Neuronal stem cell (in vitro differentiated cells): ENCODE measurements around the gene CDH12.
"Not testable (repeated sequence)": the region's sequence is repeated elsewhere in the genome, so short reads cannot be mapped to it uniquely, and the experiment has no call there.

ENCODE experiments used
- DNase-seq: peaks from one replicate; pipeline ENCODE4 v3.0.0-alpha.2; 2013; ENCODE audit warnings: low spot score
- H2AFZ ChIP-seq: one replicate; pipeline ENCODE4 v1.6.1; 2013; ENCODE audit warnings: mild to moderate bottlenecking, low read length, inconsistent platforms
- H2AK5ac ChIP-seq: 2 replicates; pipeline ENCODE4 v1.6.1; 2013; ENCODE audit warnings: low read depth, mild to moderate bottlenecking, inconsistent platforms, low read length, moderate library complexity, mixed read lengths
- H2BK120ac ChIP-seq: 2 replicates; pipeline ENCODE4 v1.6.1; 2013; ENCODE audit warnings: low read depth, mild to moderate bottlenecking, inconsistent platforms, low read length, moderate library complexity, mixed read lengths
- H2BK12ac ChIP-seq: one replicate; pipeline ENCODE4 v1.6.1; 2013; ENCODE audit warnings: low read length, inconsistent platforms
- H2BK15ac ChIP-seq: 2 replicates; pipeline ENCODE4 v1.6.1; 2013; ENCODE audit warnings: mild to moderate bottlenecking, low read length, inconsistent platforms, mixed read lengths
- H2BK5ac ChIP-seq: one replicate; pipeline ENCODE4 v1.6.1; 2013; ENCODE audit warnings: inconsistent platforms, mild to moderate bottlenecking, low read length, moderate library complexity
- H3K14ac ChIP-seq: one replicate; pipeline ENCODE4 v1.6.1; 2013; ENCODE audit warnings: low read length, inconsistent platforms
- H3K18ac ChIP-seq: 2 replicates; pipeline ENCODE4 v1.6.1; 2013; ENCODE audit warnings: low read length, inconsistent platforms
- H3K23ac ChIP-seq: 2 replicates; pipeline ENCODE4 v1.6.1; 2013; ENCODE audit warnings: low read depth, mild to moderate bottlenecking, mixed read lengths, low read length, inconsistent platforms; ENCODE audit not compliant: poor library complexity
- H3K27ac ChIP-seq: replicated peaks from 3 replicates; pipeline ENCODE4 v1.5.1; 2013; ENCODE audit warnings: low read length, inconsistent platforms
- H3K27me3 ChIP-seq, 3 experiments: 2 replicates each; pipeline ENCODE4 v1.6.1; 2013; ENCODE audit warnings: low read length in 3 of 3, mild to moderate bottlenecking in 2 of 3, inconsistent platforms in 1 of 3, low read depth in 1 of 3, mixed read lengths in 1 of 3, moderate library complexity in 1 of 3; ENCODE audit not compliant: control insufficient read depth in 3 of 3, insufficient read depth in 3 of 3
- H3K36me3 ChIP-seq, 2 donors: replicated peaks in 1 of 2; 2 replicates each; pipeline ENCODE4 v1.6.1; 2013; ENCODE audit warnings: low read length in 2 of 2; ENCODE audit not compliant: control insufficient read depth in 2 of 2, insufficient read depth in 2 of 2
- H3K4ac ChIP-seq: 2 replicates; pipeline ENCODE4 v1.6.1; 2013; ENCODE audit warnings: inconsistent platforms, mild to moderate bottlenecking, low read length, moderate library complexity
- H3K4me1 ChIP-seq, 2 donors: 1 replicate in 1 of 2; 2 replicates in 1 of 2; pipeline ENCODE4 v1.6.1; 2013; ENCODE audit warnings: low read length in 2 of 2, low read depth in 1 of 2; ENCODE audit not compliant: control insufficient read depth in 2 of 2, insufficient read depth in 1 of 2
- H3K4me2 ChIP-seq: one replicate; pipeline ENCODE4 v1.6.1; 2013; ENCODE audit warnings: mild to moderate bottlenecking, low read length, inconsistent platforms; ENCODE audit not compliant: insufficient read depth, poor library complexity, severe bottlenecking
- H3K4me3 ChIP-seq, 2 donors: 2 replicates each; pipeline ENCODE4 v1.5.1; 2013; ENCODE audit warnings: low read length in 2 of 2, mild to moderate bottlenecking in 2 of 2, inconsistent platforms in 1 of 2, moderate library complexity in 1 of 2
- H3K79me1 ChIP-seq: one replicate; pipeline ENCODE4 v1.6.1; 2013; ENCODE audit warnings: low read depth, mild to moderate bottlenecking, inconsistent platforms, low read length, moderate library complexity
- H3K9ac ChIP-seq: one replicate; pipeline ENCODE4 v1.6.1; 2013; ENCODE audit warnings: mild to moderate bottlenecking, low read depth, low read length, inconsistent platforms; ENCODE audit not compliant: poor library complexity
- H3K9me3 ChIP-seq, 2 donors: replicated peaks in 1 of 2; 2 replicates each; pipeline versions ENCODE3 to v1.6.1; 2013; ENCODE audit warnings: low read length in 2 of 2, mild to moderate bottlenecking in 2 of 2, inconsistent platforms in 1 of 2, low read depth in 1 of 2, mixed read lengths in 1 of 2, moderate library complexity in 1 of 2; ENCODE audit not compliant: control insufficient read depth in 2 of 2, insufficient read depth in 1 of 2
- H4K8ac ChIP-seq: one replicate; pipeline ENCODE4 v1.6.1; 2013; ENCODE audit warnings: low read depth, mild to moderate bottlenecking, inconsistent platforms, low read length, moderate library complexity
- H4K91ac ChIP-seq: one replicate; pipeline ENCODE4 v1.6.1; 2013; ENCODE audit warnings: low read length, low read depth, mild to moderate bottlenecking, inconsistent platforms; ENCODE audit not compliant: poor library complexity
- WGBS, 2 donors: extraction: QIAGEN DNeasy Blood & Tissue Kit; methylation state at CpG; one replicate each; pipeline ENCODE4 v1.1.7; 2013; ENCODE audit warnings: missing lambda C conversion rate in 2 of 2, mixed read lengths in 1 of 2; ENCODE audit not compliant: insufficient read length in 2 of 2, insufficient replicate concordance in 1 of 2; ENCODE audit errors: extremely low coverage in 2 of 2; 5-methylcytosine and 5-hydroxymethylcytosine counted together

The CDH12 gene

DNA sequence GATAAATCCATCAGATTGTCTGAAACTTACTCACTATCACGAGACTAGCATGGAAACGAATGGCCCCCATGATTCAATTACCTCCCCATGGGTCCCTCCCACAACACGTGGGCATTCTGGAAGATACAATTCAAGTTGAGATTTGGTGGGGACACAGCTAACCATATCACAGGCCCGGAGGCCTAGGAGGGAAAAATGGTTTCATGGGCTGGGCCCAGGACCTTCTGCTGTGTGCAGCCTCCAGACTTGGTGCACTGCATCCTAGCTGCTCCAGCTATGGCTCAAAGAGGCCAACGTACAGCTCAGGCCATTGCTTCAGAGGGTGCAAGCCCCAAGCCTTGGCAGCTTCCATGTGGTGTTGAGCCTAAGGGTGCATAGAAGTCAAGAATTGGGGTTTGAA is 245.6 kb downstream of the CDH12 start:
- not testable (repeated sequence) for H3K18ac ChIP-seq, H2BK12ac ChIP-seq, H2BK120ac ChIP-seq, H2AFZ ChIP-seq, H3K4me3 ChIP-seq, H2BK5ac ChIP-seq, DNase-seq, H3K36me3 ChIP-seq, H3K4me2 ChIP-seq, H3K79me1 ChIP-seq, H3K23ac ChIP-seq, H3K4ac ChIP-seq, H3K4me1 ChIP-seq, H3K9ac ChIP-seq, H2AK5ac ChIP-seq, H3K14ac ChIP-seq, H3K9me3 ChIP-seq, H3K27me3 ChIP-seq, H2BK15ac ChIP-seq, H3K27ac ChIP-seq, H4K8ac ChIP-seq, H4K91ac ChIP-seq
- no CpG with 5 or more reads among the region's 5 CpGs for WGBS, 2 donors

GRCh38 chr5:22605473-22605872 is 247.7 kb downstream of the CDH12 start:
- H3K36me3 ChIP-seq: no peaks in the 10 kb centered on the region
- H2BK12ac ChIP-seq: no peak overlapping the region
- H3K18ac ChIP-seq: no peak overlapping the region
- H4K8ac ChIP-seq: no peak overlapping the region
- H3K9ac ChIP-seq: no peak overlapping the region
- H4K91ac ChIP-seq: no peak overlapping the region
- H3K14ac ChIP-seq: no peak overlapping the region
- H2BK15ac ChIP-seq: no peak overlapping the region
- no peaks in the 10 kb centered on the region for H3K27me3 ChIP-seq
- no peak overlapping the region for H2AFZ ChIP-seq
- no peak for DNase-seq
- H3K9me3 ChIP-seq: no peaks in the 10 kb centered on the region
- H3K4me3 ChIP-seq: no peak overlapping the region
- H2BK120ac ChIP-seq: no peak overlapping the region
- H3K4me2 ChIP-seq: no peak overlapping the region
- no peaks in the 10 kb centered on the region for H3K79me1 ChIP-seq
- H3K23ac ChIP-seq: no peak overlapping the region
- no peak overlapping the region for H3K4ac ChIP-seq
- no peak overlapping the region for H2BK5ac ChIP-seq
- no peak overlapping the region for H3K27ac ChIP-seq
- H2AK5ac ChIP-seq: no peak overlapping the region
- H3K4me1 ChIP-seq: no peaks in the 10 kb centered on the region
- WGBS, 2 donors: no CpG with 5 or more reads among the region's 3 CpGs

GRCh38 chr5:22604711-22605110 is 248.4 kb downstream of the CDH12 start:
- no peak overlapping the region for H2AFZ ChIP-seq
- H3K23ac ChIP-seq: no peak overlapping the region
- no peak overlapping the region for H2AK5ac ChIP-seq
- no peak overlapping the region for H3K4me3 ChIP-seq
- no peak overlapping the region for H2BK12ac ChIP-seq
- no peak overlapping the region for H3K14ac ChIP-seq
- H4K8ac ChIP-seq: no peak overlapping the region
- no peaks in the 10 kb centered on the region for H3K9me3 ChIP-seq
- DNase-seq: no peak
- H3K27ac ChIP-seq: no peak overlapping the region
- no peak overlapping the region for H4K91ac ChIP-seq
- H3K4ac ChIP-seq: no peak overlapping the region
- H3K4me2 ChIP-seq: no peak overlapping the region
- no peaks in the 10 kb centered on the region for H3K79me1 ChIP-seq
- no peaks in the 10 kb centered on the region for H3K36me3 ChIP-seq
- H3K18ac ChIP-seq: no peak overlapping the region
- H2BK5ac ChIP-seq: no peak overlapping the region
- no peak overlapping the region for H3K9ac ChIP-seq
- H3K27me3 ChIP-seq: no peaks in the 10 kb centered on the region
- H2BK120ac ChIP-seq: no peak overlapping the region
- H2BK15ac ChIP-seq: no peak overlapping the region
- H3K4me1 ChIP-seq: no peaks in the 10 kb centered on the region

DNA sequence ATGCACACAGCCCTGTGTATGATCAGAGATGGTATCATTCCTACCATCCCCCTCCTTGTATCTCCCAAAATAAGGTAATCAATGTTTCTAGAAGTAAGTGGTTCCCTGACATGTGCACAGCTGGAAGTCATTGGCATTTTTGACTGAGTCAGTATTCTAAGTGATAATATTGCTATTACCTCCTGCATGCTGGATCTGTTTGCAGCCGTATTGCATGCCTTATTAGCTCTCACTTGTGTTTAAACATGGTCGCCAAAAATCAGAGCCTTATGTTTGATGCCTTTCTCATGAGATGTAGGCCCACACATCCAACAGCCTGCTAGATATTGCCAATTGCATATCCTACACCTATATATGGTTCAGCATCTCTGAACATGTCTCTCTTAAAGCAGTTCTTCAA is 254.3 kb downstream of the CDH12 start:
- H2BK12ac ChIP-seq: no peak overlapping the region
- no peak overlapping the region for H2AK5ac ChIP-seq
- no peak overlapping the region for H2BK15ac ChIP-seq
- H4K8ac ChIP-seq: no peak overlapping the region
- no peak overlapping the region for H3K18ac ChIP-seq
- no peaks in the 10 kb centered on the region for H3K4me1 ChIP-seq
- no peaks in the 10 kb centered on the region for H3K36me3 ChIP-seq
- no peaks in the 10 kb centered on the region for H3K27me3 ChIP-seq
- H3K9me3 ChIP-seq: no peaks in the 10 kb centered on the region
- no peaks in the 10 kb centered on the region for H3K79me1 ChIP-seq
- H4K91ac ChIP-seq: no peak overlapping the region
- H2BK5ac ChIP-seq: no peak overlapping the region
- H3K9ac ChIP-seq: no peak overlapping the region
- H3K4me3 ChIP-seq: no peak overlapping the region
- no CpG with 5 or more reads among the region's 2 CpGs for WGBS, 2 donors
- no peak overlapping the region for H3K4me2 ChIP-seq
- no peak overlapping the region for H2BK120ac ChIP-seq
- H3K4ac ChIP-seq: no peak overlapping the region
- no peak for DNase-seq
- no peak overlapping the region for H3K14ac ChIP-seq
- H3K23ac ChIP-seq: no peak overlapping the region
- H3K27ac ChIP-seq: no peak overlapping the region
- no peak overlapping the region for H2AFZ ChIP-seq
